ENCODE data around the gene FAM228A. TPM values are rescaled to one million over a fixed set of nuclear protein-coding genes. Genes with fewer than 3 reads are reported as not detected.

FAM228A gene
- total and polyA plus RNA-seq, 2 of the 4 experiments (the other 2 are of a cell fraction) = not detected

GRCh38 chr2:24204505-24204904 is 29.7 kb downstream of the FAM228A start:
- H3K18ac ChIP-seq (ENCODE audit: low read depth, low read length) = no peak overlapping the region
- BruUV-seq (replicated peaks) = no TSS peak
- no peak overlapping the region for H4K8ac ChIP-seq (ENCODE audit: low read depth in 2 of 2, low read length in 2 of 2)
- H3K4me2 ChIP-seq (ENCODE audit: low read depth, low read length) = no peak overlapping the region
- no peaks in the 10 kb centered on the region for H3K27me3 ChIP-seq (ENCODE audit: control insufficient read depth, insufficient read depth, low read length)
- no peak overlapping the region for H3K14ac ChIP-seq (replicated peaks; ENCODE audit: low read depth, low read length)
- H2AFZ ChIP-seq (replicated peaks; ENCODE audit: low read length, poor library complexity) = no peak overlapping the region
- H3K4ac ChIP-seq (ENCODE audit: low read depth, low read length) = no peak overlapping the region
- no peaks in the 10 kb centered on the region for H3K79me1 ChIP-seq (ENCODE audit: low read depth in 1 of 2, low read length in 2 of 2)
- H4K91ac ChIP-seq (ENCODE audit: insufficient read depth, low read depth, low read length) = no peak overlapping the region
- H3K27ac ChIP-seq (ENCODE audit: insufficient read depth, low read length) = no peak overlapping the region
- in situ Hi-C loops (cut with MboI; ENCODE audit: low sequenced_read_pairs) (no loop called here), intact Hi-C loops (cut with micrococcal nuclease) (no loop called here), dilution Hi-C loops (cut with HindIII; ENCODE audit: low sequenced_read_pairs, unreplicated experiment) (no loop called here)
- H3K9me1 ChIP-seq (ENCODE audit: insufficient read depth, low read length) = no peaks in the 10 kb centered on the region; the same call in 1 of the 2 replicates
- no peak overlapping the region for H2AK5ac ChIP-seq (ENCODE audit: low read depth, low read length)
- no peak for TF ChIP-seq RAD21 (IDR thresholded peaks at IDR 0.05; ENCODE audit: low read length)
- DNase-seq (no peak), ATAC-seq (ENCODE audit: low read depth) (no peak)
- H2AK9ac ChIP-seq (replicated peaks; ENCODE audit: low read depth, low read length, poor library complexity) = no peak overlapping the region
- no peak overlapping the region for H3K23ac ChIP-seq (ENCODE audit: low read depth, low read length)
- 100% methylated on average over 5 of the region's 12 CpGs; no CpG with 5 or more reads in 1 of the 2 experiments for WGBS, 2 experiments (ENCODE audit: extremely low coverage in 2 of 2, insufficient read length in 1 of 2)
- H3K9ac ChIP-seq (ENCODE audit: low read depth, low read length) = no peak overlapping the region
- CTCF ChIA-PET = no interaction called here
- no peak overlapping the region for H2BK120ac ChIP-seq (ENCODE audit: low read depth, low read length)
- no peak overlapping the region for H3K56ac ChIP-seq (ENCODE audit: extremely low read depth, insufficient read depth, low read length)
- H2BK15ac ChIP-seq (ENCODE audit: low read depth, low read length) = no peak overlapping the region
- H2BK5ac ChIP-seq (ENCODE audit: low read depth, low read length, poor library complexity, severe bottlenecking) = no peak overlapping the region
- H4K20me1 ChIP-seq (ENCODE audit: insufficient read depth, low read length) = no peaks in the 10 kb centered on the region; the same call in 1 of the 2 replicates
- H3K9me3 ChIP-seq (ENCODE audit: control insufficient read depth, insufficient read depth, low read length) = no peaks in the 10 kb centered on the region
- H2BK20ac ChIP-seq (ENCODE audit: low read depth, low read length) = no peak overlapping the region
- H3K4me3 ChIP-seq (ENCODE audit: insufficient read depth, low read depth, low read length) = no peak overlapping the region
- peaks cover 25% of the 10 kb centered on the region for H3K36me3 ChIP-seq (ENCODE audit: control insufficient read depth, insufficient read depth, low read length)
- H3K4me1 ChIP-seq (ENCODE audit: control insufficient read depth, insufficient read depth, low read length) = no peaks in the 10 kb centered on the region
- POLR2A ChIA-PET (ENCODE audit: unreplicated experiment) = no interaction called here
- no peak overlapping the region for H4K5ac ChIP-seq (ENCODE audit: low read depth, low read length)
